Body of pancreas (tissue), 4 donors: ENCODE results near the gene NKAIN2.

Experiments
- CTCF ChIP-seq, 7 experiments: fragments of 450-650 bp in 4 of 7; fragments of 200-600 bp in 3 of 7; sonication (generic) in 3 of 7; IDR thresholded peaks; one replicate each; pipeline ENCODE4 v1.5.1; 2016 to 2019; ENCODE audit warnings: antibody characterized with exemption in 7 of 7
- POLR2A ChIP-seq, 3 donors: fragments of 450-650 bp; IDR thresholded peaks; one replicate each; pipeline ENCODE4 v1.6.1; 2016; ENCODE audit warnings: antibody characterized with exemption in 3 of 3, mild to moderate bottlenecking in 2 of 3

GRCh38 chr6:124433387-124434160 lies 629.9 kb downstream of the NKAIN2 start:
- TF ChIP-seq POLR2A (IDR thresholded peaks at IDR 0.05), result no peak
- no peak for TF ChIP-seq CTCF (IDR thresholded peaks at IDR 0.05)
